ENCODE data around the gene GALM. TPM values are rescaled to one million over a fixed set of nuclear protein-coding genes. Genes with fewer than 3 reads are reported as not detected.
A peak's percentile ranks its signal among the peaks of the same experiment; 100 is the strongest.

Gene GALM
- total and polyA plus RNA-seq, 2 of the 13 experiments (the other 11 are each of a cell fraction or from before 2014, with no cell fraction given): 65.5 to 90.0 TPM

DNA sequence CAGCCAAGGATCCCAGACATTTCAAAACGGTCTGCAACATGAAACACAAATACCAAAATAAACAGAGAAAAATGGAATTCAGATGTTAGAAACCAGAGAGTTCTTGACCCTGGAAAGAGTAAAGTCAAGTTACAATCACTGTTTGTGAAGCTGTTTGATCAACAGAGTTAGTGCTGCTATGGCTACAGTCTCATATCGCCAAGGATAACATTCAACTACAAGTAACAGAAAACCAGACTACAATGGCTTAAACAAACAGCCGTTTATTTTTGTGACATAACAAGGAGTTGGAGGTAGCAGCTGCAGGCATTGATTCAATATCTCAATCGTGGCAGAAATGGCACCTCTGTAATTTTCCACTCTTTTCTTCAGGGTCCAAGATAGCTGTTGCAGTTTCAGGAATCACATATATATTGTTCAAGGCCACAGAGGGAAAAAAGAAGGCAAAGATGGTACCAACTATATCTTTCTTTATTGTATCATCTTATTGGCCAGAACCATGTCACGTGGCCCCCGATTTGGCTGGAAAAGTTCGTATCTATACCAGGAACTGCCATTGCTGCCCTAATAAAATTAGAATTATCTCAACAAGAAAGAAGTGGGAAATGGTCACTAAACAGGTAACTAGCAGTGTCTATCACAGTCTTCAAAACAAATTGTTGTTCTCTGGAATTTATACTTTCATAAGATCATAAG is 45.5 kb upstream of the GALM start (continued):
- TF ChIP-seq, protein P1, sequence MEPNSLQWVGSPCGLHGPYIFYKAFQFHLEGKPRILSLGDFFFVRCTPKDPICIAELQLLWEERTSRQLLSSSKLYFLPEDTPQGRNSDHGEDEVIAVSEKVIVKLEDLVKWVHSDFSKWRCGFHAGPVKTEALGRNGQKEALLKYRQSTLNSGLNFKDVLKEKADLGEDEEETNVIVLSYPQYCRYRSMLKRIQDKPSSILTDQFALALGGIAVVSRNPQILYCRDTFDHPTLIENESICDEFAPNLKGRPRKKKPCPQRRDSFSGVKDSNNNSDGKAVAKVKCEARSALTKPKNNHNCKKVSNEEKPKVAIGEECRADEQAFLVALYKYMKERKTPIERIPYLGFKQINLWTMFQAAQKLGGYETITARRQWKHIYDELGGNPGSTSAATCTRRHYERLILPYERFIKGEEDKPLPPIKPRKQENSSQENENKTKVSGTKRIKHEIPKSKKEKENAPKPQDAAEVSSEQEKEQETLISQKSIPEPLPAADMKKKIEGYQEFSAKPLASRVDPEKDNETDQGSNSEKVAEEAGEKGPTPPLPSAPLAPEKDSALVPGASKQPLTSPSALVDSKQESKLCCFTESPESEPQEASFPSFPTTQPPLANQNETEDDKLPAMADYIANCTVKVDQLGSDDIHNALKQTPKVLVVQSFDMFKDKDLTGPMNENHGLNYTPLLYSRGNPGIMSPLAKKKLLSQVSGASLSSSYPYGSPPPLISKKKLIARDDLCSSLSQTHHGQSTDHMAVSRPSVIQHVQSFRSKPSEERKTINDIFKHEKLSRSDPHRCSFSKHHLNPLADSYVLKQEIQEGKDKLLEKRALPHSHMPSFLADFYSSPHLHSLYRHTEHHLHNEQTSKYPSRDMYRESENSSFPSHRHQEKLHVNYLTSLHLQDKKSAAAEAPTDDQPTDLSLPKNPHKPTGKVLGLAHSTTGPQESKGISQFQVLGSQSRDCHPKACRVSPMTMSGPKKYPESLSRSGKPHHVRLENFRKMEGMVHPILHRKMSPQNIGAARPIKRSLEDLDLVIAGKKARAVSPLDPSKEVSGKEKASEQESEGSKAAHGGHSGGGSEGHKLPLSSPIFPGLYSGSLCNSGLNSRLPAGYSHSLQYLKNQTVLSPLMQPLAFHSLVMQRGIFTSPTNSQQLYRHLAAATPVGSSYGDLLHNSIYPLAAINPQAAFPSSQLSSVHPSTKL (CRISPR knock-in tag; IDR thresholded peaks at IDR 0.05): peak; percentile 85
- TF ChIP-seq CCDC6 (CRISPR knock-in tag; IDR thresholded peaks at IDR 0.05) (no peak), ZZZ3 (CRISPR knock-in tag; IDR thresholded peaks at IDR 0.05; ENCODE audit: borderline replicate concordance) (no peak), FOXC1 (CRISPR knock-in tag; IDR thresholded peaks at IDR 0.05; ENCODE audit: borderline replicate concordance) (no peak), PAXIP1 (CRISPR knock-in tag; conservative IDR thresholded peaks at IDR 0.05) (peak; percentile 43; the same call in 1 of the 2 replicates), ZKSCAN1 (IDR thresholded peaks at IDR 0.05; ENCODE audit: low read length) (no peak), ZSCAN29 (CRISPR knock-in tag; conservative IDR thresholded peaks at IDR 0.05) (no peak), RARA (CRISPR knock-in tag; IDR thresholded peaks at IDR 0.05) (peak; percentile 81), ETV6 (CRISPR knock-in tag; conservative IDR thresholded peaks at IDR 0.05) (no peak), POLR2G (IDR thresholded peaks at IDR 0.05; ENCODE audit: low read depth, low read length) (no peak), ZNF251 (CRISPR knock-in tag; IDR thresholded peaks at IDR 0.05) (no peak)
- TF ChIP-seq, protein P2, sequence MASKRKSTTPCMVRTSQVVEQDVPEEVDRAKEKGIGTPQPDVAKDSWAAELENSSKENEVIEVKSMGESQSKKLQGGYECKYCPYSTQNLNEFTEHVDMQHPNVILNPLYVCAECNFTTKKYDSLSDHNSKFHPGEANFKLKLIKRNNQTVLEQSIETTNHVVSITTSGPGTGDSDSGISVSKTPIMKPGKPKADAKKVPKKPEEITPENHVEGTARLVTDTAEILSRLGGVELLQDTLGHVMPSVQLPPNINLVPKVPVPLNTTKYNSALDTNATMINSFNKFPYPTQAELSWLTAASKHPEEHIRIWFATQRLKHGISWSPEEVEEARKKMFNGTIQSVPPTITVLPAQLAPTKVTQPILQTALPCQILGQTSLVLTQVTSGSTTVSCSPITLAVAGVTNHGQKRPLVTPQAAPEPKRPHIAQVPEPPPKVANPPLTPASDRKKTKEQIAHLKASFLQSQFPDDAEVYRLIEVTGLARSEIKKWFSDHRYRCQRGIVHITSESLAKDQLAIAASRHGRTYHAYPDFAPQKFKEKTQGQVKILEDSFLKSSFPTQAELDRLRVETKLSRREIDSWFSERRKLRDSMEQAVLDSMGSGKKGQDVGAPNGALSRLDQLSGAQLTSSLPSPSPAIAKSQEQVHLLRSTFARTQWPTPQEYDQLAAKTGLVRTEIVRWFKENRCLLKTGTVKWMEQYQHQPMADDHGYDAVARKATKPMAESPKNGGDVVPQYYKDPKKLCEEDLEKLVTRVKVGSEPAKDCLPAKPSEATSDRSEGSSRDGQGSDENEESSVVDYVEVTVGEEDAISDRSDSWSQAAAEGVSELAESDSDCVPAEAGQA (IDR thresholded peaks at IDR 0.05; ENCODE audit: low read depth): no peak
- TF ChIP-seq, protein P2 (CRISPR knock-in tag; IDR thresholded peaks at IDR 0.05; ENCODE audit: borderline replicate concordance): no peak
- TF ChIP-seq, protein P3, sequence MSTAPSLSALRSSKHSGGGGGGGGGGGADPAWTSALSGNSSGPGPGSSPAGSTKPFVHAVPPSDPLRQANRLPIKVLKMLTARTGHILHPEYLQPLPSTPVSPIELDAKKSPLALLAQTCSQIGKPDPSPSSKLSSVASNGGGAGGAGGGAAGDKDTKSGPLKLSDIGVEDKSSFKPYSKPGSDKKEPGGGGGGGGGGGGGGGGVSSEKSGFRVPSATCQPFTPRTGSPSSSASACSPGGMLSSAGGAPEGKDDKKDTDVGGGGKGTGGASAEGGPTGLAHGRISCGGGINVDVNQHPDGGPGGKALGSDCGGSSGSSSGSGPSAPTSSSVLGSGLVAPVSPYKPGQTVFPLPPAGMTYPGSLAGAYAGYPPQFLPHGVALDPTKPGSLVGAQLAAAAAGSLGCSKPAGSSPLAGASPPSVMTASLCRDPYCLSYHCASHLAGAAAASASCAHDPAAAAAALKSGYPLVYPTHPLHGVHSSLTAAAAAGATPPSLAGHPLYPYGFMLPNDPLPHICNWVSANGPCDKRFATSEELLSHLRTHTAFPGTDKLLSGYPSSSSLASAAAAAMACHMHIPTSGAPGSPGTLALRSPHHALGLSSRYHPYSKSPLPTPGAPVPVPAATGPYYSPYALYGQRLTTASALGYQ (CRISPR knock-in tag; IDR thresholded peaks at IDR 0.05): 0 out of 2 replicates have a peak, but pooled peaks have one; percentile 21

Measured in HepG2 (cell line).